ENCODE measurements around the gene LRRC8B. TPM values are rescaled to one million over a fixed set of nuclear protein-coding genes. Genes with fewer than 3 reads are reported as not detected.

The LRRC8B gene
- total and polyA plus RNA-seq, 2 of the 13 experiments (the other 11 are each of a cell fraction or from before 2014, with no cell fraction given): 4.9 to 7.6 TPM

DNA sequence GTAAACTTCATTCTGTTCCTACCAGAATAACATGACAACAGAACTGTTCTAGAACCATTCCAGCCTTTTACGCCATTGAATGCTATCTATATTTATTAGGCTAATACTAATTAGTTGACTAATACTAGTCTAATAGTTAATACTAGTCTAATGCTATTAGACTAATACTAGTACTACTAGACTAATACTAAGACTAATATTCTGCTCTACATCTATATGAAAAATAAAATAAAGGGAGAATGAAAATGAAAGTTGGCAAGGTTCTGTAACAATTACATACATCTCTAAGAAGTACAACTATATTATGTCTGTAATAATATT is 40.9 kb upstream of the LRRC8B start:
- no peak for ATAC-seq
- WGBS (ENCODE audit: low lambda C conversion rate): 100% methylated on average over 1 of the region's 1 CpG
- ChIA-PET CTCF (ENCODE audit: low intra/inter-chr PET ratio, low total read pairs) (interaction anchor here (2.2 to 3.4 kb wide), 2 partner anchors 115 to 279 kb away, joined by 23 to 34 read pairs; no protein-coding TSS in a partner anchor), POLR2A (no interaction called here)
- intact Hi-C loops (cut with micrococcal nuclease; ENCODE audit: unreplicated experiment) (loop anchor here (1.0 kb wide), 1 partner anchor 116 kb away; no protein-coding TSS in a partner anchor), in situ Hi-C loops (cut with HindIII; ENCODE audit: extremely low pct_ligation_motif_present, low pct_unique_long_range_greater_than_20kb) (loop anchor here (5.0 kb wide), 1 partner anchor 279 kb away; no protein-coding TSS in a partner anchor)
- Histone ChIP-seq H3K79me2 (ENCODE audit: insufficient read depth, low read length) (no peaks in the 10 kb centered on the region), H3K9me3 (ENCODE audit: low read length) (peaks cover 12% of the 10 kb centered on the region), H3K27ac (ENCODE audit: extremely low read length, insufficient read depth, low read length) (no peak overlapping the region), H2AFZ (ENCODE audit: low read length) (no peak overlapping the region), H4K20me1 (ENCODE audit: insufficient read depth, low read length) (no peaks in the 10 kb centered on the region), H3K27me3 (ENCODE audit: control insufficient read depth in 1 of 2, insufficient read depth in 2 of 2, low read length in 2 of 2) (no peaks in the 10 kb centered on the region; a peak in 1 of 5 replicates), H3K36me3 (replicated peaks in 1 of 2; ENCODE audit: control insufficient read depth in 1 of 2, insufficient read depth in 2 of 2, low read length in 2 of 2) (no peaks in the 10 kb centered on the region), H3K4me2 (ENCODE audit: low read depth, low read length) (no peak overlapping the region), H3K9ac (ENCODE audit: insufficient read depth, low read depth, low read length) (no peak overlapping the region), H3K4me3 (replicated peaks in 1 of 3; ENCODE audit: insufficient read depth in 1 of 3, low read depth in 2 of 3, low read length in 3 of 3) (no peak overlapping the region), H3K4me1 (ENCODE audit: insufficient read depth, low read length) (no peaks in the 10 kb centered on the region)
- DNase-seq (ENCODE audit: low spot score): no peak
- FAIRE-seq: no peak
- no TSS peak for BruUV-seq (replicated peaks)
- TF ChIP-seq NCOA5 (CRISPR knock-in tag; IDR thresholded peaks at IDR 0.05) (no peak), HES4 (CRISPR knock-in tag; IDR thresholded peaks at IDR 0.05; ENCODE audit: borderline replicate concordance) (no peak), MIER2 (CRISPR knock-in tag; IDR thresholded peaks at IDR 0.05) (no peak), ZNF30 (CRISPR knock-in tag; IDR thresholded peaks at IDR 0.05) (no peak), HOXA7 (CRISPR knock-in tag; IDR thresholded peaks at IDR 0.05) (no peak), NCOA1 (CRISPR knock-in tag; IDR thresholded peaks at IDR 0.05) (no peak), HDAC2 (CRISPR knock-in tag; IDR thresholded peaks at IDR 0.05) (no peak), JARID2 (CRISPR knock-in tag; IDR thresholded peaks at IDR 0.05; ENCODE audit: insufficient replicate concordance) (no peak), ZNF547 (CRISPR knock-in tag; IDR thresholded peaks at IDR 0.05) (no peak), GABPB1 (CRISPR knock-in tag; IDR thresholded peaks at IDR 0.05) (no peak), ZNF75D (CRISPR knock-in tag; IDR thresholded peaks at IDR 0.05; ENCODE audit: borderline replicate concordance) (no peak)
- TF ChIP-seq, protein P1, sequence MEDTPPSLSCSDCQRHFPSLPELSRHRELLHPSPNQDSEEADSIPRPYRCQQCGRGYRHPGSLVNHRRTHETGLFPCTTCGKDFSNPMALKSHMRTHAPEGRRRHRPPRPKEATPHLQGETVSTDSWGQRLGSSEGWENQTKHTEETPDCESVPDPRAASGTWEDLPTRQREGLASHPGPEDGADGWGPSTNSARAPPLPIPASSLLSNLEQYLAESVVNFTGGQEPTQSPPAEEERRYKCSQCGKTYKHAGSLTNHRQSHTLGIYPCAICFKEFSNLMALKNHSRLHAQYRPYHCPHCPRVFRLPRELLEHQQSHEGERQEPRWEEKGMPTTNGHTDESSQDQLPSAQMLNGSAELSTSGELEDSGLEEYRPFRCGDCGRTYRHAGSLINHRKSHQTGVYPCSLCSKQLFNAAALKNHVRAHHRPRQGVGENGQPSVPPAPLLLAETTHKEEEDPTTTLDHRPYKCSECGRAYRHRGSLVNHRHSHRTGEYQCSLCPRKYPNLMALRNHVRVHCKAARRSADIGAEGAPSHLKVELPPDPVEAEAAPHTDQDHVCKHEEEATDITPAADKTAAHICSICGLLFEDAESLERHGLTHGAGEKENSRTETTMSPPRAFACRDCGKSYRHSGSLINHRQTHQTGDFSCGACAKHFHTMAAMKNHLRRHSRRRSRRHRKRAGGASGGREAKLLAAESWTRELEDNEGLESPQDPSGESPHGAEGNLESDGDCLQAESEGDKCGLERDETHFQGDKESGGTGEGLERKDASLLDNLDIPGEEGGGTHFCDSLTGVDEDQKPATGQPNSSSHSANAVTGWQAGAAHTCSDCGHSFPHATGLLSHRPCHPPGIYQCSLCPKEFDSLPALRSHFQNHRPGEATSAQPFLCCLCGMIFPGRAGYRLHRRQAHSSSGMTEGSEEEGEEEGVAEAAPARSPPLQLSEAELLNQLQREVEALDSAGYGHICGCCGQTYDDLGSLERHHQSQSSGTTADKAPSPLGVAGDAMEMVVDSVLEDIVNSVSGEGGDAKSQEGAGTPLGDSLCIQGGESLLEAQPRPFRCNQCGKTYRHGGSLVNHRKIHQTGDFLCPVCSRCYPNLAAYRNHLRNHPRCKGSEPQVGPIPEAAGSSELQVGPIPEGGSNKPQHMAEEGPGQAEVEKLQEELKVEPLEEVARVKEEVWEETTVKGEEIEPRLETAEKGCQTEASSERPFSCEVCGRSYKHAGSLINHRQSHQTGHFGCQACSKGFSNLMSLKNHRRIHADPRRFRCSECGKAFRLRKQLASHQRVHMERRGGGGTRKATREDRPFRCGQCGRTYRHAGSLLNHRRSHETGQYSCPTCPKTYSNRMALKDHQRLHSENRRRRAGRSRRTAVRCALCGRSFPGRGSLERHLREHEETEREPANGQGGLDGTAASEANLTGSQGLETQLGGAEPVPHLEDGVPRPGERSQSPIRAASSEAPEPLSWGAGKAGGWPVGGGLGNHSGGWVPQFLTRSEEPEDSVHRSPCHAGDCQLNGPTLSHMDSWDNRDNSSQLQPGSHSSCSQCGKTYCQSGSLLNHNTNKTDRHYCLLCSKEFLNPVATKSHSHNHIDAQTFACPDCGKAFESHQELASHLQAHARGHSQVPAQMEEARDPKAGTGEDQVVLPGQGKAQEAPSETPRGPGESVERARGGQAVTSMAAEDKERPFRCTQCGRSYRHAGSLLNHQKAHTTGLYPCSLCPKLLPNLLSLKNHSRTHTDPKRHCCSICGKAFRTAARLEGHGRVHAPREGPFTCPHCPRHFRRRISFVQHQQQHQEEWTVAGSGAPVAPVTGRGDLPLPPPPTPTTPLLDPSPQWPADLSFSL (CRISPR knock-in tag; IDR thresholded peaks at IDR 0.05): no peak
- TF ChIP-seq, protein P2, sequence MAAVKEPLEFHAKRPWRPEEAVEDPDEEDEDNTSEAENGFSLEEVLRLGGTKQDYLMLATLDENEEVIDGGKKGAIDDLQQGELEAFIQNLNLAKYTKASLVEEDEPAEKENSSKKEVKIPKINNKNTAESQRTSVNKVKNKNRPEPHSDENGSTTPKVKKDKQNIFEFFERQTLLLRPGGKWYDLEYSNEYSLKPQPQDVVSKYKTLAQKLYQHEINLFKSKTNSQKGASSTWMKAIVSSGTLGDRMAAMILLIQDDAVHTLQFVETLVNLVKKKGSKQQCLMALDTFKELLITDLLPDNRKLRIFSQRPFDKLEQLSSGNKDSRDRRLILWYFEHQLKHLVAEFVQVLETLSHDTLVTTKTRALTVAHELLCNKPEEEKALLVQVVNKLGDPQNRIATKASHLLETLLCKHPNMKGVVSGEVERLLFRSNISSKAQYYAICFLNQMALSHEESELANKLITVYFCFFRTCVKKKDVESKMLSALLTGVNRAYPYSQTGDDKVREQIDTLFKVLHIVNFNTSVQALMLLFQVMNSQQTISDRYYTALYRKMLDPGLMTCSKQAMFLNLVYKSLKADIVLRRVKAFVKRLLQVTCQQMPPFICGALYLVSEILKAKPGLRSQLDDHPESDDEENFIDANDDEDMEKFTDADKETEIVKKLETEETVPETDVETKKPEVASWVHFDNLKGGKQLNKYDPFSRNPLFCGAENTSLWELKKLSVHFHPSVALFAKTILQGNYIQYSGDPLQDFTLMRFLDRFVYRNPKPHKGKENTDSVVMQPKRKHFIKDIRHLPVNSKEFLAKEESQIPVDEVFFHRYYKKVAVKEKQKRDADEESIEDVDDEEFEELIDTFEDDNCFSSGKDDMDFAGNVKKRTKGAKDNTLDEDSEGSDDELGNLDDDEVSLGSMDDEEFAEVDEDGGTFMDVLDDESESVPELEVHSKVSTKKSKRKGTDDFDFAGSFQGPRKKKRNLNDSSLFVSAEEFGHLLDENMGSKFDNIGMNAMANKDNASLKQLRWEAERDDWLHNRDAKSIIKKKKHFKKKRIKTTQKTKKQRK (IDR thresholded peaks at IDR 0.05; ENCODE audit: low read length): no peak
- TF ChIP-seq, protein P3, sequence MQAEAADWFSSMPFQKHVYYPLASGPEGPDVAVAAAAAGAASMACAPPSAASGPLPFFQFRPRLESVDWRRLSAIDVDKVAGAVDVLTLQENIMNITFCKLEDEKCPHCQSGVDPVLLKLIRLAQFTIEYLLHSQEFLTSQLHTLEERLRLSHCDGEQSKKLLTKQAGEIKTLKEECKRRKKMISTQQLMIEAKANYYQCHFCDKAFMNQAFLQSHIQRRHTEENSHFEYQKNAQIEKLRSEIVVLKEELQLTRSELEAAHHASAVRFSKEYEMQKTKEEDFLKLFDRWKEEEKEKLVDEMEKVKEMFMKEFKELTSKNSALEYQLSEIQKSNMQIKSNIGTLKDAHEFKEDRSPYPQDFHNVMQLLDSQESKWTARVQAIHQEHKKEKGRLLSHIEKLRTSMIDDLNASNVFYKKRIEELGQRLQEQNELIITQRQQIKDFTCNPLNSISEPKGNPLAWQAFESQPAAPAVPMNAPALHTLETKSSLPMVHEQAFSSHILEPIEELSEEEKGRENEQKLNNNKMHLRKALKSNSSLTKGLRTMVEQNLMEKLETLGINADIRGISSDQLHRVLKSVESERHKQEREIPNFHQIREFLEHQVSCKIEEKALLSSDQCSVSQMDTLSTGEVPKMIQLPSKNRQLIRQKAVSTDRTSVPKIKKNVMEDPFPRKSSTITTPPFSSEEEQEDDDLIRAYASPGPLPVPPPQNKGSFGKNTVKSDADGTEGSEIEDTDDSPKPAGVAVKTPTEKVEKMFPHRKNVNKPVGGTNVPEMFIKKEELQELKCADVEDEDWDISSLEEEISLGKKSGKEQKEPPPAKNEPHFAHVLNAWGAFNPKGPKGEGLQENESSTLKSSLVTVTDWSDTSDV (CRISPR knock-in tag; IDR thresholded peaks at IDR 0.05): no peak
